Mononuclear cell (primary cell): ENCODE data around the gene LRRC37A3. TPM values are rescaled to one million over a fixed set of nuclear protein-coding genes. Genes with fewer than 3 reads are reported as not detected.
"Not testable (repeated sequence)": the region's sequence is repeated elsewhere in the genome, so short reads cannot be mapped to it uniquely, and the experiment has no call there.

Experiments used
- H3K27me3 ChIP-seq: 2 replicates; pipeline ENCODE4 v1.6.0; 2011; ENCODE audit warnings: low read length, control low read depth; ENCODE audit not compliant: insufficient read depth
- H3K4me1 ChIP-seq: 2 replicates; pipeline ENCODE4 v1.5.1; 2011; ENCODE audit warnings: mild to moderate bottlenecking, low read length, control low read depth; ENCODE audit not compliant: insufficient read depth
- H3K4me3 ChIP-seq: 2 replicates; pipeline ENCODE4 v1.5.1; 2011; ENCODE audit warnings: mild to moderate bottlenecking, low read length, moderate library complexity
- H3K9me3 ChIP-seq: 2 replicates; pipeline ENCODE4 v1.5.1; 2011; ENCODE audit warnings: low read depth, mild to moderate bottlenecking, control low read depth, low read length
- total RNA-seq: library from RNA; depleted of rRNA; stranded (reverse); fragments of >200 nt; gene quantifications from one replicate; pipeline ENCODE4 v1.2.3, GENCODE V29; 2012

The LRRC37A3 gene
- total RNA-seq, 1 donor, result 22.1 TPM

DNA sequence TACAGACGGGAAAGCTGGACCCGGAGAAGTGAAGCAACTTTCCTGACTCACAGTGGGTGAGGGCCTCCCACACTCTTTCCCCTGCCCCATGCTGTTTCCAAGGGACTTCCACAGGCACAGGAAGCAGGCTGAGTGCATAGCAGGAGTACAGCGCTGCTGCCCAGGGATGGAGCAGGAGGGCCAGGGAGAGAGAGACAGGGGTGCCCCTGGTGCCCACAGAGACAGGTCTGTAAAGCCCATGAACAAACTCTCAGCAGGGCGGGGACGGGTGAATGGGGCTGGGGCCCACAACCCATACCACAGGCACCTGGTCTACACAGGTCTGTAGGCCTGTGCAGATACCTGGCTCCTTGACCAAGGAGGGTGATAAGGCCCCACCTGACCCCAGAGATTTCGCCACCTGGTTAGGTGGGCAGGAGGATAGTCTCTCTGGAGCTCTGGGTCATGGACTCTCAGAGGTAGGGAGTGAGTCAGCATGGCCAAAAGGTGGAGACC, 15.1 kb upstream of the LRRC37A3 start:
- H3K9me3 ChIP-seq, H3K27me3 ChIP-seq: not testable (repeated sequence)

DNA sequence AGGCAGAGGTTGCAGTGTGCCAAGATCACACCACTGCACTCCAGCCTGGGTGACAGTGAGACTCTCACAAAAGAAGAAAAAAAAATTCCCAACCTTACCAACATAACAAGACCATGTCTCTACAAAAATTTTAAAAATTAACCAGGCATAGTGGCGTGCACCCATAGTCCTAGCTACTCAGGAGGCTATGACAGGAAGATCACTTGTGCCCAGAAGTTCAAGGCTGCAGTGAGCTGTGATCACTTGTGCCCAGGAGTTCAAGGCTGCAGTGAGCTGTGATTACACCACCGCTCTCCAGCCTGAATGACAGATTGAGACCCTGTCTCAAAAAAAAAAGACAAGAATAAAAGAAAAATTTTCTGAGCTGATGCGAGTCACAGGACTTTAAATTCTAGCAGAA, 13.6 kb upstream of the LRRC37A3 start:
- not testable (repeated sequence) for H3K4me3 ChIP-seq, H3K4me1 ChIP-seq, H3K27me3 ChIP-seq, H3K9me3 ChIP-seq

More for the DNA sequence above, 15.1 kb upstream of the LRRC37A3 start:
- not testable (repeated sequence) for H3K4me3 ChIP-seq, H3K4me1 ChIP-seq

DNA sequence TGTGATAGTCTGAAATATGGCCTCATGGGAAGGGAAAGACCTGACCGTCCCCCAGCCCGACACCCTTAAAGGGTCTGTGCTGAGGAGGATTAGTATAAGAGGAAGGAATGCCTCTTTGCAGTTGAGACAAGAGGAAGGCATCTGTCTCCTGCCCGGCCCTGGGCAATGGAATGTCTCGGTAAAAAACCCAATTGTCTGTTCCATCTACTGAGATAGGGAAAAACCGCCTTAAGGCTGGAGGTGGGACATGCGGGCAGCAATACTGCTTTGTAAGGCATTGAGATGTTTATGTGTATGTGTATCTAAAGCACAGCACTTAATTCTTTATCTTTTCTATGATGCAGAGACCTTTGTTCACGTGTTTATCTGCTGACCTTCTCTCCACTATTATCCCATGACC, 11.1 kb upstream of the LRRC37A3 start:
- H3K9me3 ChIP-seq, H3K4me1 ChIP-seq, H3K4me3 ChIP-seq, H3K27me3 ChIP-seq: not testable (repeated sequence)

DNA sequence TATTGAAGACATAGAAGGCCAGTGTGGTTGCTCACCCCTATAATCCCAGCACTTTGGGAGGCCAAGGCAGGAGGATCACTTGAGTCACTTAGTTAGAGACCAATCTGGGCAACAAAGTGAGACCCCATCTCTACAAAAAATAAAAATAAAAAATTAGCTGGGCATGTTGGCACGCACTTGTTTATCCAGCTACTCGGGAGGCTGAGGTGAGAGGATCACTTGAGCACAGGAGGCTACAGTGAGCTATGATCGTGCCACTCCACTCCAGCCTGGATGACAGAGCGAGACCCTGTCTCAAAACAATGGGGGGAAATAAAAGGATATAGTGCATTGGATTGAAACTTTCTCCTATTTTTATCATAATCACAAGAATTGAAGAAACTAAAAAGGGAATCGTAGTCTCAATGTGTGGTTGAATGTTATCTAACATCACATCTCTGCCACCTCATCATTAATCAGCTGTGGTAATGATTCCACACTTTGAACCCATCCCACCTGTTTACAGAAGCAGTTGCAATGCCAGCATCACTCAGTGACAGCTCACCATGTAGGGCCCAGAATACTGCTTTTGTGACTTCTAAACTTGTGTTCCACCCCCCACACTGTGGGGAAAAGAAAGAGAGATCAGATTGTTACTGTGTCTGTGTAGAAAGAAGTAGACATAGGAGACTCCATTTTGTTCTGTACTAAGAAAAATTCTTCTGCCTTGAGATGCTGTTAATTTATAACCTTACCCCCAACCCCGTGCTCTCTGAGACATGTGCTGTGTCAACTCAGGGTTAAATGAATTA, 10.3 kb upstream of the LRRC37A3 start:
- not testable (repeated sequence) for H3K4me1 ChIP-seq, H3K9me3 ChIP-seq, H3K4me3 ChIP-seq, H3K27me3 ChIP-seq

DNA sequence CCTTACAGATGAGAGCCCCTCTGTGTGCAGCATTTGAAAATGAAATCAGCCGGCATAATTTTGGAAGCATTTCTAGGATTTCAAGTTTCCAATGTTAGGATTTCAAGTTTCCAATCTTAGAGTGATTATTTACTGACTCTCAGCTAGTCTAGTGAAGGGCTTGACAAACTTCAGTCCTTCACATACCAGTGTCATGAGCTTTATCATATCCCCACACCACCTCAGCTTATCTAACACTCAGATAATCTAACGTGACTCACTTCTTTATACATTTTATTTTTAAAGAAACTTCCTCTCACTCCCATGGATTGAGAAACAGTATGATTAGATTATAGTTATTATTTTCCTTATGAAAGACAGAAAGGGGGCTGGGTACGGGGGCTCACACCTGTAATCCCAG, 9.4 kb upstream of the LRRC37A3 start:
- H3K4me1 ChIP-seq, H3K9me3 ChIP-seq, H3K4me3 ChIP-seq, H3K27me3 ChIP-seq: not testable (repeated sequence)

DNA sequence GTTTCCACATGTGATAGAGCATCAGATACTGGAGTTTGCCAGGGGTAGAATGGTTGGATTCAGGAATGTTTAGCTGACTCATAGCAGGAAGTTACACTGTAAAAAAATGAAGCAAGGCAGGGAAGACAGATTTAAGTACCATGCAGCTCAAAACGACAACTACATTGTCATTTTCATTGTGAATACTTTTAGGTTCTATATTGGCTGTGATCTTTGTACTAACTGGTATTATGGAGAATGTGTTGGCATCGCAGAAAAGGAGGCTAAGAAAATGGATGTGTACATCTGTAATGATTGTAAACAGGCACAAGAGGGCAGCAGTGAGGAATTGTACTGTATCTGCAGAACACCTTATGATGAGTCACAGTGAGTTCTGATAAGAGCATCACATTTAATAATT, 8.2 kb upstream of the LRRC37A3 start:
- not testable (repeated sequence) for H3K4me3 ChIP-seq, H3K9me3 ChIP-seq, H3K27me3 ChIP-seq
- H3K4me1 ChIP-seq, result peaks cover 16% of the 10 kb centered on the region

DNA sequence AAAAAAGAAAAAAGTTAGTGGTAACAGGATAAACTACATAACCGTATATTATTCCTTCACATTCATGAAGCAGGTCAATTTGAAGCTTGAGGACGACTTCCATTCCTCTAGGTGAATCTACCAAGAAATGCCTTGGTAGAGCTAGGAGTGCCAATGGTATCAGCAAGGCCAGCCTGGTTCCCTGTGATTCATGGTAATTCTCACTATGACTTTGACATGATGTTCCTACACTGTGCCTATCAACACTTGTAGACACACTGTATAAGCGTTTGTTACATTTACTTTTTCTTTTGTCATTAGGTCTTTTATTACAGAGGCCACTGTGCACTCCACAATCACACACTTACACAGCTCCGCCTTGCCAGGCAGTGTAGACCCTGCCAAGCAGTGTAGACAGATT, 7.2 kb upstream of the LRRC37A3 start:
- H3K4me1 ChIP-seq, result peaks cover 25% of the 10 kb centered on the region
- not testable (repeated sequence) for H3K9me3 ChIP-seq, H3K4me3 ChIP-seq, H3K27me3 ChIP-seq

DNA sequence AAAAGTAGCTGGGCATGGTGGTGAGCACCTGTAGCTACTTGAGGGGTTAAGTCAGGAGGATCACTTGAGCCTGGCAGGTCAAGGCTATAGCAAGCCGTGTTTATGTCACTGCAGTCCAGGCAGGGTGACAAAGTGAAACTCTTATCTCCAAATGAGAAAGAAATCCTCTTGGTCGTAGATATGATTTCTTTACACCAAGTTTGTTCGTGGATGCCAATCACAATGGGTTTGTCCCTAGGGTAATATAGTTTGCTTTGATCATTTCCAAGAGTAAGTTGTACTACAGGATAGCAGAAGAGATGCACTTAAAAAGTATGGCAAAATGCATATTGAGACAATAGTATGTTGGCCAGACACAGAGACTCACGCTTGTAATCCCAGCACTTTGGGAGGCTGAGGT, 6.0 kb upstream of the LRRC37A3 start:
- peaks cover 32% of the 10 kb centered on the region for H3K4me1 ChIP-seq
- H3K4me3 ChIP-seq, H3K27me3 ChIP-seq, H3K9me3 ChIP-seq: not testable (repeated sequence)

DNA sequence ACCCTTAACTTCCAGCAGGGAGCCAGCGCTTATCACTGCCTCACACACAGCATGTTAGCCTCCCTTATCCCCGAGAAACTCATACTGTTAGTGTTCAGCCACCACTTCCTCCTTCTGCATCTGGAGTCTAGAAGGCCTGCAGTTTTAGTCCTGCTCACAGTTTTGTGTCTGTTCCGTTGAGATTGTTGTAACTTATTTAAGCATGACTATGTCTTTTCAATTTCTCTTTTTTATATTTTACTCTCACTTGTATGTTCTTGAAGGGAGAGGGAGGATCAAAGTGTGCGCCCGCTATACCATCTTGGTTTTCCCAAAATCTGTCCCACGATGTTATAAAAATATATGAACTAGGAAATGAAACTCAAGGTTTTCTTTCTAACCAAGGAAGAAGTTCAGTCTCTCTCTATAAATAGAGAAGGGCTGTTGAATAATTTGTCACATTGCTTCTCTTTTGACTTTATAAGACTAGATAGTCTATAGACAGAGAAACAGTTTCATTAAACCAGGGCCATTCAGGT, 3.8 kb upstream of the LRRC37A3 start:
- H3K9me3 ChIP-seq, H3K27me3 ChIP-seq, H3K4me3 ChIP-seq: not testable (repeated sequence)
- H3K4me1 ChIP-seq, result peaks cover 37% of the 10 kb centered on the region

DNA sequence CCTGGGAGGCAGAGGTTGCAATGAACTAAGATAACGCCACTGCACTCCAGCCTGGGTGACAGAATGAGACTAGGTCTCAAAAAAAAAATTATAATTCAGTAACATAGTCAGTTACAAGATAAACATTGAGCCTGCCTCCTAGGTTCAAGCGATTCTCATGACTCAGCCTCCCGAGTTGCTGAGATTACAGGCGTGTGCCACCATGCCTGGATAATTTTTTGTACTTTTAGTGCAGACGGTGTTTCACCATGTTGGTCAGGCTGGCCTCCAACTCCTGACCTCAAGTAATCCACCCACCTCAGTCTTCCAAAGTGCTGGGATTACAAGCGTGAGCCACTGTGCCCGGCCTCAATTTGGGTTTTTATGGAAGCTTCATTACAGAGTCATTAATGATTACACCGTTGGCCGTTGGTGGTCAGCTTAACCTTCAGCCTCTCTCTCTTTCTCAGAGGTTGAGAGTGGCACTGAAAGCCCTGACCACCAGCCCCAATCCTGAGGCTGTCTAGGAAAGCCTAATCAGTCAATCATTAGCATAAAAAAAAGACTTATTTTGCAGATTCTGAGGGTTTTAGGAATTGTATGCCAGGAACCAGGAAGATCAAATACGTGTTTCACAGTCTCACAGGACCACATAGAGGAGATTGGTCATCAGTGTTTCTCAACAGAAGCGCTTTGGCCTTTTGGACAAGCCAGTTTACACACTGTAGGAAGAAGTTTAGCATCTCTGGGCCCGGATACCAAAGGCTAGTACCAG, 1.3 kb upstream of the LRRC37A3 start:
- H3K4me3 ChIP-seq, result no peak overlapping the region
- no peaks in the 10 kb centered on the region for H3K9me3 ChIP-seq
- peaks cover 37% of the 10 kb centered on the region for H3K4me1 ChIP-seq
- no peaks in the 10 kb centered on the region for H3K27me3 ChIP-seq

DNA sequence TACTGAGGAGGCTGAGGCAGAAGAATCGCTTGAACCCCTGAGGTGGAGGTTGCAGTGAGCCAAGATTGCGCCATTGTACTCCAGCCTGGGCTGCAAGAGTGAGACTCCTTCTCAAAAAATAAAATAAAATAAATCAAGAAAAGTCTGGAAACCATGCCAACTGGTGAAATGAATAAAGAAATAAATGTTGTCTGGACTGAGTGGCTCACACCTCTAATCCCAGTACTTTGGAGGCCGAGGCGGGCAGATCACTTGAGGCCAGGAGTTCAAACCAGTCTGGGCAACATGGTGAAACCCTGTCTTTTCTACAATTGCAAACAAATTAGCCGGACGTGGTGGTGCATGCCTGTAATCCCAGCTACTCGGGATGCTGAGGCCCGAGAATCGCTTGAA, 744 bp upstream of the LRRC37A3 start:
- Histone ChIP-seq H3K4me1 (peaks cover 37% of the 10 kb centered on the region), H3K4me3 (peak overlapping the region; percentile 52), H3K9me3 (no peaks in the 10 kb centered on the region)

DNA sequence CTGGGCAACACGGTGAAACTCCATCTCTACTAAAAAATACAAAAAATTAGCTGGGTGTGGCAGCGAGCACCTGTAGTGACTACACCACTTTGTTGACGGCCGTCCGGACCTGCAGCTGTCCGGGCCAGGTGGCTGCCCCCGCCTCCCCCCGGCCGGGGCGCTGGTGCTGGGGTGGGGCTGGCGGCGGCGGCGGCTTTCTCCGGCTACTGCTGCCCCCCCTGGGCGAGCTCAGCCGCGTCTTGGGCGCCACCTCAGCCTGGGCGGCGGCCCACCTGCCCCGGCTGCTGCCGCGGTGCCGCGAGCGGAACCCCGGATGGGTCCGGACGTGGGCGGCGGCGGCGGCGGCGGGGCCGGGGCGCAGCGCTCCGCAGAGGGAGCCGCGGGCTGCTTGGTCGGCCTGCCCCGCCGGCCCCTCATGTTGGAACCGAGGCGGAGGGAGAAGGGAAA, 413 bp downstream of the LRRC37A3 start:
- not testable (repeated sequence) for H3K9me3 ChIP-seq, H3K27me3 ChIP-seq
- H3K4me1 ChIP-seq, result peaks cover 32% of the 10 kb centered on the region
- H3K4me3 ChIP-seq, result peak overlapping the region; percentile 52

More for the DNA sequence above, 744 bp upstream of the LRRC37A3 start:
- no peaks in the 10 kb centered on the region for H3K27me3 ChIP-seq

DNA sequence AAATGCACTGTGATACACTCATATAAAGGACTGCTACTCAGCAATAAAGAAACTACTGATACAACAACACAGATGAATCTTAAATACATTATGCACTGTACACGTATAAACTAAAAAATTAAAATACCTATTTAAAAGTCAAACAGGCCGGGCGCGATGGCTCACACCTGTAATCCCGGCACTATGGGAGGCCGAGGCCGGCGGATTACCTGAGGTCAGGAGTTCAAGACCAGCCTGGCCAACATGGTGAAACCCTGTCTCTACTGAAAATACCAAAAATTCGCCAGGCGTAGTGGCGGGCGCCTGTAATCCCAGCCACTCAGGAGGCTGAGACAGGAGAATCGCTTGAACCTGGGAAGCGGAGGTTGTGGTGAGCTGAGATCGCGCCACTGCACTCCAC, 1.7 kb downstream of the LRRC37A3 start:
- H3K4me1 ChIP-seq, result peaks cover 23% of the 10 kb centered on the region
- H3K27me3 ChIP-seq, H3K9me3 ChIP-seq, H3K4me3 ChIP-seq: not testable (repeated sequence)

DNA sequence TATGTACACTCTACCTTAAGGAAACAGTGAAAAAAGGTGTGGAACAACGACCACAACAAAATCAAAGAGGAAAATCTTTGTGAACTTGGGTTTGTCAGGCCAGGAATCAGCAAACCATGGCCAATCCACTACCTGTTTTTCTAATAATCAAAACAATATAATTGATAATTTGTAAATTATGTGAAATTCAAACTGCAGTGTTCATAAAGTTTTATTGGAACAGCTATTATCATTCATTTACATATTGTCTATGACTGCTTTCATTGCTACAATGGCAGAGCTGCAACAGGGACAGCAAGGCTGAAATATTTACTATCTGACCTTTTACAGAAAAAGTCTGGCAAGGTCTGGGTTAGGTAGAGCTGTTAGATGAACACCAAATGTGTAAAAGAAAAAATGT, 4.0 kb downstream of the LRRC37A3 start:
- not testable (repeated sequence) for H3K4me1 ChIP-seq, H3K9me3 ChIP-seq, H3K4me3 ChIP-seq, H3K27me3 ChIP-seq

DNA sequence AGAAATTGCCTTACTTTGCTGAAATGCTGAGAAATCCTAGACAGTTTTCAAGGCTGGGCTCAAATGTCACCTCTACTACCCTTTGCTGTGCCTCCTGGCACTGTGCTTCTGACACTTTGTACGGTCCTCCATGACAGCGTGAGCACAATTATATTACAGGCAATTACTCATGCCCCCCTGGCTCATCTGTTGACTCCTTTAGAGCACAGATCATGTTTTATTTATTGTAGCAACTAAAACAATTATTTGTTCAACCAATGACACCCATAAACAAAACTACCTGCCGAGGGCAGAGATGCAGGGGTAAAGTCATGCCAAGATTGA, 9.1 kb downstream of the LRRC37A3 start:
- H3K27me3 ChIP-seq, H3K4me1 ChIP-seq, H3K9me3 ChIP-seq, H3K4me3 ChIP-seq: not testable (repeated sequence)
